GM18870 (cell line): ENCODE results near the gene NMNAT3.

Experiments
- ATAC-seq: cut with Tn5 transposase; IDR thresholded peaks from one replicate; pipeline ENCODE4 v1.9.1; 2021; ENCODE audit warnings: moderate library complexity; ENCODE audit not compliant: unreplicated experiment

The NMNAT3 gene

DNA sequence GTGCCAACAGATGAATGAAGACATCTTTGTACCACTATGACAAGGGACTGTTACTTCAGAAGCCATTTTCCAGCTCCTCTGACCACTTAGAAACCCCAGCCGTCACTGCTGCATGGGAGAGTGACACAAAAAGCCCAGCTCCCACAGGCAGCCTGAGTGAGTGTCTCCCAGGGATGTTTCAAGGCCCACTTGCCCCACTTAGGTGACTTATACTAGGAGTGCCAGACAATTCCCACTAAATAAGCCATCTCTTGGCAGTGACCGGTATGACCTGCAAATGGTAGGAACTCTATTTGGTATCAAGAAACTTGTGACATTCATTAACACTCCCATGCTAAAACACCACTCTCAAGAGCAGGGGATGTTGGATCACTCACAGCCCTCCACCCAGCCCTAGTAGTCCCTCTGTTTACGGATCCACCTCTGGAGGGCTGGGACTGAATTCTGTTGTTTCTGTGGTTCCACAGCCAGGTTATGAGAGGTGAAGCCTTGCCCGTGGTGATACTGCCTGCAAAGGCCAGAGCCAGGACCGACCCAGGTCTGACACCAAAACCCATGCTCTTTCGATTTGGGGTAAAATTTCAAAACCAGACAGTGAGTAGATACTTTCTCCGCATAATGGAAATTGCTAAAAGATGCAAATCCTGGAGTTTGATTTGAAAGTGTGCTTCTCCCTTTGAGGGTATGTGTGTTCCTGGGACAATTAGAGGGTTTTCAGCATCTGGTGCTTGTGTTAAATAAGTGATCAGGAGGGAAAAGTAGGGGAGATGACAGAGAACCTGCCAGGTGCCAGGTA is 152.7 kb downstream of the NMNAT3 start:
- no peak for ATAC-seq

DNA sequence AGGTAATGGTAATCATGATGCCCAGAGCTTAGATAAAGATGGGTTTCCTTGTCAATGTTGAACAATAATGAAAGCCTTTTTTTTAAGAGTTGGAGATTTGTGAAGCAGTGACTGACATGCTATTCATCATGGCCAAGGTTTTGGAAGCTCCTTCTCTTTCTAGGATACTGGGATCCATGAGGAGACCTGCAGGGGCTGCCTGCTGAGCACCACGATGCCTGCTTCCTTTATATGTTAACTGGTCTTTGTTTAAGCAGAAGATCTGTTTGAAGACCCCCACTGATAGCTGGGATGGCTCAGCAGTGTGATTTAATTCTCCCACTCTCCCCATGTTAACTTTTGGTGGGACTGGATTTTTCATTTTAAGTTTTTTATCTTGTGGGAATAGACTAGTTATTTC is 154.1 kb downstream of the NMNAT3 start:
- no peak for ATAC-seq

DNA sequence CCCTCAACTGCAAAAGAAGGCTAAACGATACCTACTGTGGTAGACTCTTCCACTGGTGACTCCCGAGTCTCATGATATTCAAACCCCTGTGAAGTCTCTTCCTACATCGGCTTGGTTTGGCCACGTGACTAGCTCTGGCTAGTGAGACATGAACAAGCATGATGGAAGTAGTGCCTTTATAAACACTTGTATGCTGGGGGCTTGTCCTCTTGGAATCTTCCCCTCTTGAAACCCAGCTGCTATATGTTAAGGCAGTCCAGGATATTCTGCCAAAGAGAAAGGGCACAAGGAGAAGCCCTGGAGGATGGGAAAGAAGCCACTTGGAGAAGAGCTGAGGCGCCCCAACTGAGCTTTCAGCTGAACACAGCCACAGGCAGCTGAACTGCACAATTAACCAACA is 154.6 kb downstream of the NMNAT3 start:
- no peak for ATAC-seq

DNA sequence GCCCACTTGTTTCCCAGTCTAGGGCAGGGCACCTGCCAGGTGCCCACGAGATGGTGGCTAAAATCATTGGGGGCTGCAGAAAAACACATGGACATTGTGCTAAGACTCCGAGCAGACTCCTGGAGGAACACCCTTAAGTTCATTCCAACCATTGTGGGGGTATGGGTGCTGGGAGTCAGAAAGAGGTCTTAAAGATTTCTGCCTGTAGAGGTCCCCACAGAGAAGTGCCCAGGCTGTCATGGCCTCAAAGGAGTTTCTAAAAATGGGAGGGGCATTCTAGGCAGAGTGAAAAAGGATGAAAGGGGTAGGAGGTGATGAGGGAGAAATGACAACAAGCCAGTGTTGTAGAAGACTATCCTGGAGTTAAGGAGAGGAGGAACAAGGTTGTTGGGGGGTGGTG is 155.4 kb downstream of the NMNAT3 start:
- no peak for ATAC-seq

DNA sequence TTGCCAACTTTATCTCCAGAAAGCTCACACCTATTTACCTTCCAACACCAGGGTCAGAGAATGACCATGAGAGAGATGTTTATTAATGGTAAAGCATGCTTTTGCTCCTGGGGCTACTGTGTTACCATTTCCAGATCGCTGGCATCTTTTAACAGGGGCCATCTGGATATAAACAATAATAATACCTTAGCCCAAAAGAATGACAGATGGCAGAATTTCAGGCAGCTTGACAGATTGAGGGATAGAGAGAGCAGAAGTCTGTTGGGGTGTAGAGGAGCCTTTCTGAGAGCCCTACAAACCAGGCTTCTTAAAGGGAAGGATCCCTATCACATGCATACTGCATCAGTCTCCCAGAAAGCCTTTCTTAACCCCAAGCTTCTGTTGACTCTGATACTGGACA is 156.0 kb downstream of the NMNAT3 start:
- ATAC-seq, result no peak

DNA sequence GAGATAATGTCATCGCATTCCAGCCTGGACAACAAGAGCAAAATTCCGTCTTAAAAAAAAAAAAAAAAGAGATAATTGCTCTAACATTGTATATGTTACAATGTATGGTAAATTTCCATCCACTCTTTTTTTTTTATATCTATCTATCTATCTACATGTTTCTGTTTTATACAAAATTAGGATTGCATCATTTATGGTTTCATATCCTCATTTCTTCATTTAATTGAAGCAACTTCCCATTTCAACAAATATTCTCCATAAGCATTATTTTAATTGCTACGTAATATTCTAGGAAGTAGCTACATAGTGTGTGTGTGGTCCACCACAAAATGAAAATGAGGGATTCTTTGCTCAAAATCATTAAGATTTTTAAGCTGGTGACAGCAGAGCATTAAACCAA is 156.6 kb downstream of the NMNAT3 start:
- ATAC-seq, result no peak

DNA sequence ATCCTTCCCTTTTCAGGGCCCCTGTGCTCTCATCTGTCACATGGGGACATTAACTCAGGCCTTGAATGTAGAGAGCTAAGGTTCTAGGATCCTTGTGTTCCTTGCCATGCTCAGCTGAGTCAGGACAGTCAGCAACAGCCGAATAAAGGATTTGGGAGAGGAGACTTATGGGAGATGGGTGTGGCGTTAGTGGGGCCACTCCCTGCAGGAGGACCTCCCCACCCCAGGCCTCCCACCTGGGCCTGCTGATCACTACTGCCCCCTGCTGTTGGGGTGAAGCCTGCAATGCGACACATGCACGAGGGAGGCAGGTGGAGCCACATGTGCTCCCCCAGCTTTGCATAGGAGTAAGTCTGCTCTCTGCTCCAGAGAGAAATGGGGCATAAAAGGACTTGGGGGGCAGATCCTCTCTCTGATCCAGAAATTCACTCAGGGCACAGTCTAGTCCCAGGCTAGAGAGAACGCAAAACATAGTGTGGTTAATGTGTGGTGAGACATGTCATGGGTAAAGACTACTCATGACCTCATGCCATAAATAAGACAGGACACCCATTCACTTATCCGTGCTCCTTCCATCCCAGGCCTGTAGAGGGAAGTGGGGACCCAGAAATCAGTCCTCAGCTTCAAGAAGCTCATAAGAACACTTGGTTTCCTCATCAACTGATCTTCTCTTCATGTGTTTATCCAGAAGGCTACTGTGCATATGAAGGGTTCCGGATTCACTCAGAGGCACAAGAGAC is 157.6 kb downstream of the NMNAT3 start:
- ATAC-seq, result no peak

DNA sequence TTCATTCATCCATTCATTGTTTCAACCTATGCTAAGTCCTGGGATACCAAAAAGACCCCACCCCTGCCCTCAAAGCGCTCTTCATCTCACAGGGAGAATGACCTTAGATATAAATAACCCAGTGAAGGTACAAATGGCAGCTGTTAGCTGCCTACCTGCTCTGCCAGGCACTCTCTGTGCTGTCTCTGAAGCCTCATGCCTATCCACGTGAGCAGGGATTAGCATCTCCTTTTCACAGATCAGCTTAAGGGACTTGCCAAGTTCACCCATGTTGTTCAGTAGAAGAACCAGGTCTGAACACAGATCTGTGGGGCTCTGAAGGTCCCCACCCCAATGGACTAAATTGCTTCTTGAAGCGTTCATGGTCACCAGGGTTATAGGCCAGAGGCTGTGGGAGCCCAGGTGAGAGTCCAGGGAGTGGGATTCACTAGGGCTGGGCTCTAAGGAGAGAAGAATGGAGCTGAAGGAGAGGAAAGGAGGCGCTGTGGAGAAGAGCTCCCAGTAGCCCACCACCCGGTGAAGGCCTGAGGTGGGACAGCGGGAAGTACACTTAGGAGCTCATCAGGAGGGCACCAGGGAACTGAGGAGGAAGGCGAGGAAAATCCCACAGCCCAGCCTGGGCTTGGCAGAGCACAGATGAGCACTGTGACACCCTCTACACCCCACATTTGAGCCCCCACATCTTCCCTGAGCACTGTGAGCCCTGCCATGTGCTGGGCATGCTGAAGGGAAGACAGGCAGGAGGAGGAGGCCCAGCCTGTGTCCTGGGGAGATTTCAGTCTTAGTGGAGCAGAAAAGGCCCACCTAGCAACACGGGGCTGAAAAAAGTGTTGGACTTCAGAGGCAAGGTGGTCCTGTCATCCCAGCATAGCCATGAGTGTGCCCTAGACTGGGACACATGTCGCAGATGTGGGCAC is 158.6 kb downstream of the NMNAT3 start:
- no peak for ATAC-seq

DNA sequence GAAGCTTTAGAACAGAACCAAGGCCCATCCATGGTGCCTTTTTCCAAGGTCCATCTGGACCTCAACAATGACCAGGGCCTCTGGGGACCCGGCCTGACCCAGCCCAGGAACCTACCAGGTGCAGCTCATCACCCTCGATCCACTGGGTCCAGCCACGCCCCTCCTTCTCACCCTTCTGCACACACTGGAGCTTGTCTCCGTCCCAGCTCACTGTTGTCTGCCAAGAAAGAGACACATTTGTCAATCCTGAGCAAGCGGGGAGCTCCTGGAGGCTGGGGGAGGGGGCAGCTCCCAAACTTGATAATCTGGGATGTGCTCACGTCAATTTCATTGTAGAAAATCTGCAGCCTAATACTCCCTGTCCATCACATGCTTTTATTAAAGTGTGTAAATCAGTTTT is 159.5 kb downstream of the NMNAT3 start:
- ATAC-seq, result no peak

DNA sequence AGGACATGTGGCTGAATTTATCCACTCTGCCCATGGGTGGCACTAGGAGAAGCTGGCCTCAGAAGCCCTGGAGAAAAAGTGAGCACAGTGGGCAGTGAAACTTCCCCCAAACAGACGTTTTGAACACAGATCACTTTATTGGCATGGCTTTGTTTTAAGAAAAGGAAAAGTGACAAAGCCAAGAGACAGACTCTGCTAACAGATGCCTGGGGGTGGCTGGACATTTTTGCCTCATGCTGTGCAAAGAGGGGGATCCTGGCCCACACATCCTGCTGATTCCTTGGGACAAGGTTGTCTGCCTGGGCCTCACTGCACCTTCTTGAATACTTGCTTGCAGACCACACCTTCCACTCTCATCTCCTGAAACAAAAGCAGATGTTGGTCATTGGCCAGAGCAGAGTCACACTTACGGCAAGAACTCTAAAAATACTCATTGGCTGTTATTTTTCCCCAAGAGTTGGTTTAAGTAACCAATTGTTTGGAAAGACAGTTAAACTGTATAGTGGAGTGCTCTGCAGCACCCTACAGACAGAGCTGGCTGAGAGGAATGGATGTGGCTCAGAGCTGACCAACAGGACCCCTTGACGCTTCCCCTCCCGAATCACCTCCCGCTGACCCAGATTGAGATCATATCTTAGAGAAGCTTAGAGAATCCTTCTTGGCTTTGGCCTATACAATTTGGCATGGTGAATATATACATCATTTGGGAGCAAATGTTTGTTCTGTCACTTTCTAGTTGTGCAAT is 160.3 kb downstream of the NMNAT3 start:
- no peak for ATAC-seq

DNA sequence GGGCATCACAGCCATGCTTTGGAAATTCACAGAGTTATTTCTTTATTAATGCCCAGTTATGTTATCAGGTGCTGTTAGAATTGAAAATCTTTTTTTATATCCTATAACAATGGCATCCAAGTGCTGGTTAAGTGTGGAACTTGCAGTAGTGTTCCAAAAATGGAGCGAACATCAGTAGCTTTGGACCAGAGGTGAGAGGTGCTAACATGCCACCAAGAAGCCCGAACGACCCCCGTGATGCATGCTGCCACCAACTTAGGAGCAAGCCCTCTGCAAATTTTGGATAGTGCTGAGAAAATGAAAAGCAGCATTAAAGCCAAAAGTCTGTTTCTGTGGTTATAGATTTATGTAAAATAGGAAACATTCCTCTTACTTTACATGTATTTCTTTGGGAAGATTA is 163.0 kb downstream of the NMNAT3 start:
- ATAC-seq, result no peak
